Neuronal stem cell (in vitro differentiated cells): ENCODE data around the gene PTGR3.
A peak's percentile ranks its signal among the peaks of the same experiment; 100 is the strongest.

ENCODE experiments used
- DNase-seq: peaks from one replicate; pipeline ENCODE4 v3.0.0-alpha.2; 2013; ENCODE audit warnings: low spot score
- H2AFZ ChIP-seq: one replicate; pipeline ENCODE4 v1.6.1; 2013; ENCODE audit warnings: mild to moderate bottlenecking, low read length, inconsistent platforms
- H2AK5ac ChIP-seq: 2 replicates; pipeline ENCODE4 v1.6.1; 2013; ENCODE audit warnings: low read depth, mild to moderate bottlenecking, inconsistent platforms, low read length, moderate library complexity, mixed read lengths
- H2BK120ac ChIP-seq: 2 replicates; pipeline ENCODE4 v1.6.1; 2013; ENCODE audit warnings: low read depth, mild to moderate bottlenecking, inconsistent platforms, low read length, moderate library complexity, mixed read lengths
- H2BK12ac ChIP-seq: one replicate; pipeline ENCODE4 v1.6.1; 2013; ENCODE audit warnings: low read length, inconsistent platforms
- H2BK15ac ChIP-seq: 2 replicates; pipeline ENCODE4 v1.6.1; 2013; ENCODE audit warnings: mild to moderate bottlenecking, low read length, inconsistent platforms, mixed read lengths
- H2BK5ac ChIP-seq: one replicate; pipeline ENCODE4 v1.6.1; 2013; ENCODE audit warnings: inconsistent platforms, mild to moderate bottlenecking, low read length, moderate library complexity
- H3K14ac ChIP-seq: one replicate; pipeline ENCODE4 v1.6.1; 2013; ENCODE audit warnings: low read length, inconsistent platforms
- H3K18ac ChIP-seq: 2 replicates; pipeline ENCODE4 v1.6.1; 2013; ENCODE audit warnings: low read length, inconsistent platforms
- H3K23ac ChIP-seq: 2 replicates; pipeline ENCODE4 v1.6.1; 2013; ENCODE audit warnings: low read depth, mild to moderate bottlenecking, mixed read lengths, low read length, inconsistent platforms; ENCODE audit not compliant: poor library complexity
- H3K27ac ChIP-seq: replicated peaks from 3 replicates; pipeline ENCODE4 v1.5.1; 2013; ENCODE audit warnings: low read length, inconsistent platforms
- H3K27me3 ChIP-seq, 3 experiments: 2 replicates each; pipeline ENCODE4 v1.6.1; 2013; ENCODE audit warnings: low read length in 3 of 3, mild to moderate bottlenecking in 2 of 3, inconsistent platforms in 1 of 3, low read depth in 1 of 3, mixed read lengths in 1 of 3, moderate library complexity in 1 of 3; ENCODE audit not compliant: control insufficient read depth in 3 of 3, insufficient read depth in 3 of 3
- H3K36me3 ChIP-seq, 2 donors: replicated peaks in 1 of 2; 2 replicates each; pipeline ENCODE4 v1.6.1; 2013; ENCODE audit warnings: low read length in 2 of 2; ENCODE audit not compliant: control insufficient read depth in 2 of 2, insufficient read depth in 2 of 2
- H3K4ac ChIP-seq: 2 replicates; pipeline ENCODE4 v1.6.1; 2013; ENCODE audit warnings: inconsistent platforms, mild to moderate bottlenecking, low read length, moderate library complexity
- H3K4me1 ChIP-seq, 2 donors: 1 replicate in 1 of 2; 2 replicates in 1 of 2; pipeline ENCODE4 v1.6.1; 2013; ENCODE audit warnings: low read length in 2 of 2, low read depth in 1 of 2; ENCODE audit not compliant: control insufficient read depth in 2 of 2, insufficient read depth in 1 of 2
- H3K4me2 ChIP-seq: one replicate; pipeline ENCODE4 v1.6.1; 2013; ENCODE audit warnings: mild to moderate bottlenecking, low read length, inconsistent platforms; ENCODE audit not compliant: insufficient read depth, poor library complexity, severe bottlenecking
- H3K4me3 ChIP-seq, 2 donors: 2 replicates each; pipeline ENCODE4 v1.5.1; 2013; ENCODE audit warnings: low read length in 2 of 2, mild to moderate bottlenecking in 2 of 2, inconsistent platforms in 1 of 2, moderate library complexity in 1 of 2
- H3K79me1 ChIP-seq: one replicate; pipeline ENCODE4 v1.6.1; 2013; ENCODE audit warnings: low read depth, mild to moderate bottlenecking, inconsistent platforms, low read length, moderate library complexity
- H3K9ac ChIP-seq: one replicate; pipeline ENCODE4 v1.6.1; 2013; ENCODE audit warnings: mild to moderate bottlenecking, low read depth, low read length, inconsistent platforms; ENCODE audit not compliant: poor library complexity
- H3K9me3 ChIP-seq, 2 donors: replicated peaks in 1 of 2; 2 replicates each; pipeline versions ENCODE3 to v1.6.1; 2013; ENCODE audit warnings: low read length in 2 of 2, mild to moderate bottlenecking in 2 of 2, inconsistent platforms in 1 of 2, low read depth in 1 of 2, mixed read lengths in 1 of 2, moderate library complexity in 1 of 2; ENCODE audit not compliant: control insufficient read depth in 2 of 2, insufficient read depth in 1 of 2
- H4K8ac ChIP-seq: one replicate; pipeline ENCODE4 v1.6.1; 2013; ENCODE audit warnings: low read depth, mild to moderate bottlenecking, inconsistent platforms, low read length, moderate library complexity
- H4K91ac ChIP-seq: one replicate; pipeline ENCODE4 v1.6.1; 2013; ENCODE audit warnings: low read length, low read depth, mild to moderate bottlenecking, inconsistent platforms; ENCODE audit not compliant: poor library complexity
- WGBS, 2 donors: extraction: QIAGEN DNeasy Blood & Tissue Kit; methylation state at CpG; one replicate each; pipeline ENCODE4 v1.1.7; 2013; ENCODE audit warnings: missing lambda C conversion rate in 2 of 2, mixed read lengths in 1 of 2; ENCODE audit not compliant: insufficient read length in 2 of 2, insufficient replicate concordance in 1 of 2; ENCODE audit errors: extremely low coverage in 2 of 2; 5-methylcytosine and 5-hydroxymethylcytosine counted together

The PTGR3 gene

DNA sequence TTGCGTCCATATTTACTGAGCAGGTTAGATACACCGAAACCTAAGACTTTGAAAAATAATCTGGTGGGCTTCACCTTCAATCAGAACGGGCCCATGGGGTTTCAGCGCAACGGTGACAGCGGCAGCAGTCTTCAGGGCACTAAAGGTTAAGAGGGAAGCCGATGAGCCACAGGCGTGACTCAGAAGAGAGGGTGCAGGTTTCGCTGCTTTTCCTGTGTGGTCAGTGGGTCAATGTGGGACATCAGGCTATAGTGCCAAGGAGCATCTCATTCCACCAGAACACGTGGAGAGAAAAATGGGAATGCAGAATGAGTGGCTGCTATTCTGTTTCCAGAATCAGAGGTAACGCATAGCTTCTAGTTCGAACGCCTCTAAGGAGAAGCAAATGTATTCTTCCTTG is 8.9 kb downstream of the PTGR3 start:
- H3K9ac ChIP-seq: no peak overlapping the region
- H2BK15ac ChIP-seq: no peak overlapping the region
- H2AK5ac ChIP-seq: no peak overlapping the region
- no peak overlapping the region for H3K23ac ChIP-seq
- no peak overlapping the region for H3K18ac ChIP-seq
- no peak overlapping the region for H3K14ac ChIP-seq
- no peak for DNase-seq
- H3K4ac ChIP-seq: no peak overlapping the region
- H2BK5ac ChIP-seq: no peak overlapping the region
- peaks cover 4% of the 10 kb centered on the region for H3K79me1 ChIP-seq
- H4K91ac ChIP-seq: no peak overlapping the region
- H3K4me1 ChIP-seq: peaks cover 3 to 5% of the 10 kb centered on the region in 2 donors
- no peak overlapping the region for H3K4me2 ChIP-seq
- no peak overlapping the region for H4K8ac ChIP-seq
- H2AFZ ChIP-seq: no peak overlapping the region
- H3K9me3 ChIP-seq: no peaks in the 10 kb centered on the region
- peaks cover 0 to 21% (median 16%) of the 10 kb centered on the region in 3 experiments for H3K27me3 ChIP-seq
- H3K36me3 ChIP-seq: peaks cover 0 to 29% of the 10 kb centered on the region in 2 donors
- no peak overlapping the region for H2BK12ac ChIP-seq
- no peak overlapping the region for H2BK120ac ChIP-seq
- WGBS, 2 donors: no CpG with 5 or more reads among the region's 13 CpGs
- H3K4me3 ChIP-seq: no peak overlapping the region
- H3K27ac ChIP-seq: no peak overlapping the region

DNA sequence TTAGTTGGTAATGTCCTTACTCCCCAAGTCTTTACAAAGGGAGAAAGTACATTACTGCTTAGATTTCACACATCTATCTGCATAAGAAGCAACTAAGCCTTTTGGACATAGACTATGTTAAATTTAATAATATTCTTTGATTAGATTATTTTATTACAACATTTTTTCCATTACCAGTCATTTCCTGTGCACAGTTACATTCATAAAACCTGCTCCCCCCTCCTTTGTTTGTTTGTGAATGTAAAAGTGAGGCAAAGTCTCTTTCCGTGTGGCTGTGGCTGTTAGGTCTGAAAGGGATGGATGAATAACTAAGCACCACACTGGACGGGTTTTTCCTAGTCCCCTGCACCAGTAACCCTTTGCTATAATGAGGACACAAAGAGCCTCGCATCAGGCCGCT is 9.6 kb downstream of the PTGR3 start:
- Histone ChIP-seq H3K4ac (no peak overlapping the region), H3K18ac (no peak overlapping the region), H3K14ac (no peak overlapping the region), H3K27me3 (peaks cover 0 to 13% (median 8%) of the 10 kb centered on the region in 3 experiments), H4K91ac (no peak overlapping the region), H2BK12ac (no peak overlapping the region), H2BK15ac (no peak overlapping the region), H3K4me2 (no peak overlapping the region), H3K79me1 (no peaks in the 10 kb centered on the region), H2BK120ac (no peak overlapping the region), H3K23ac (no peak overlapping the region), H3K27ac (no peak overlapping the region), H3K4me3 (no peak overlapping the region), H3K9ac (no peak overlapping the region), H2AK5ac (no peak overlapping the region), H2AFZ (no peak overlapping the region), H3K9me3 (no peaks in the 10 kb centered on the region), H3K4me1 (peaks cover 0 to 3% of the 10 kb centered on the region in 2 donors), H4K8ac (no peak overlapping the region), H3K36me3 (peaks cover 0 to 29% of the 10 kb centered on the region in 2 donors), H2BK5ac (no peak overlapping the region)
- WGBS, 2 donors: no CpG with 5 or more reads among the region's 4 CpGs
- DNase-seq: no peak

DNA sequence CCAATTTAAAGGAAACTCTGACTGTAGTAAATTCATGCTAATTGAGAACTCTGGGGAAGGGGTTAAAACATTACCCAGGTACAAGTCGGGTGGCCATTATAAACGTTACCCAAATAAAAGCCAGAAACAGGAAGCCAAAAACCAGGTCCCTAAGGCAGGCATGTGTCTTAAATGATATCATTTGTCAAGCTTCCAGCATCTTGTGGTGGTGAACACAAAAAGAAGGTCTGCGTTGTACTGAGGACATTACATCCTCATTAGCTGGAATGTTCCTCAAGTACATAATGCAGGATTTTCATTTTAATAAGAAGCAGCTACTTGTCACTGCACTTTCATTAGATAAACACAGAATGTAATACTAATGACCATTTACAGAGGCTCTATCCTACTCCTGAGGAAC is 10.9 kb downstream of the PTGR3 start:
- no peak overlapping the region for H2AK5ac ChIP-seq
- H2BK15ac ChIP-seq: no peak overlapping the region
- H2BK5ac ChIP-seq: no peak overlapping the region
- H4K91ac ChIP-seq: no peak overlapping the region
- H3K14ac ChIP-seq: no peak overlapping the region
- no CpG with 5 or more reads among the region's 3 CpGs for WGBS, 2 donors
- DNase-seq: no peak
- H3K27ac ChIP-seq: no peak overlapping the region
- H2AFZ ChIP-seq: no peak overlapping the region
- H3K36me3 ChIP-seq: peaks cover 0 to 29% of the 10 kb centered on the region in 2 donors
- no peak overlapping the region for H3K4ac ChIP-seq
- no peak overlapping the region for H2BK120ac ChIP-seq
- no peak overlapping the region for H3K4me2 ChIP-seq
- no peak overlapping the region for H3K4me3 ChIP-seq
- H4K8ac ChIP-seq: no peak overlapping the region
- no peaks in the 10 kb centered on the region for H3K79me1 ChIP-seq
- H3K27me3 ChIP-seq: peaks cover 0 to under 1% (median 0%) of the 10 kb centered on the region in 3 experiments
- H3K18ac ChIP-seq: no peak overlapping the region
- no peak overlapping the region for H2BK12ac ChIP-seq
- H3K9ac ChIP-seq: no peak overlapping the region
- H3K23ac ChIP-seq: no peak overlapping the region
- peaks cover 0 to 1% of the 10 kb centered on the region in 2 donors for H3K4me1 ChIP-seq
- no peaks in the 10 kb centered on the region for H3K9me3 ChIP-seq

DNA sequence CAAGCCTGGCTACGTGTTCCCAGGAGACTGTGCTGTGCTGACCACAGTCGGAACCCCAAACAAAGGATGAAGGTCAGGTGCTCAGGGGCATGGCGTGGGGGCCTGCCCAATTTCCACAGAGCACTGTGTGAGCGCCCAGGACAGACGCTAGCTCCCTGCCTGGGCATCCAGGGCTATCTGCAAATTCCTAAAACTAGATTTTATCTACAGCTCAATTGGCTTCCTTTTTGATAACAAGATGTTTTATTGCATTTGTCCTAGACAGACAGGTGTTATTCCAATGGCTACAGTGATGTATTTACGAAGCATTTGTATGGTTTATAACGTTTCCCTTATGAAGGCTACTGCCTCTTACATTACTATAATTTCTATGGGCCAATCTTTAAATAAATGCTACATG is 16.0 kb downstream of the PTGR3 start:
- H3K18ac ChIP-seq: peak overlapping the region; percentile 33
- H2BK15ac ChIP-seq: peak overlapping the region; percentile 77
- H3K4me3 ChIP-seq: no peak overlapping the region
- H3K4me1 ChIP-seq: peaks cover 0 to 1% of the 10 kb centered on the region in 2 donors
- H3K4ac ChIP-seq: no peak overlapping the region
- no peaks in the 10 kb centered on the region for H3K79me1 ChIP-seq
- H2BK120ac ChIP-seq: no peak overlapping the region
- no peak overlapping the region for H3K23ac ChIP-seq
- no peak overlapping the region for H4K8ac ChIP-seq
- H3K27me3 ChIP-seq: no peaks in the 10 kb centered on the region
- H2BK5ac ChIP-seq: no peak overlapping the region
- WGBS, 2 donors: no CpG with 5 or more reads among the region's 7 CpGs
- H2BK12ac ChIP-seq: peak overlapping the region; percentile 17
- H2AK5ac ChIP-seq: no peak overlapping the region
- no peak overlapping the region for H3K4me2 ChIP-seq
- no peaks in the 10 kb centered on the region for H3K36me3 ChIP-seq
- H3K14ac ChIP-seq: peak overlapping the region; percentile 63
- H3K9ac ChIP-seq: no peak overlapping the region
- H2AFZ ChIP-seq: no peak overlapping the region
- no peaks in the 10 kb centered on the region for H3K9me3 ChIP-seq
- H3K27ac ChIP-seq: no peak overlapping the region
- DNase-seq: no peak
- H4K91ac ChIP-seq: no peak overlapping the region
